HG02840 (cell line): ENCODE measurements around the gene CSRP1.

ENCODE experiments used
- ATAC-seq: cut with Tn5 transposase; IDR thresholded peaks from one replicate; pipeline ENCODE4 v1.9.1; 2021; ENCODE audit warnings: mild to moderate bottlenecking, moderate library complexity, moderate number of reproducible peaks; ENCODE audit not compliant: unreplicated experiment, low FRiP score

CSRP1 gene

DNA sequence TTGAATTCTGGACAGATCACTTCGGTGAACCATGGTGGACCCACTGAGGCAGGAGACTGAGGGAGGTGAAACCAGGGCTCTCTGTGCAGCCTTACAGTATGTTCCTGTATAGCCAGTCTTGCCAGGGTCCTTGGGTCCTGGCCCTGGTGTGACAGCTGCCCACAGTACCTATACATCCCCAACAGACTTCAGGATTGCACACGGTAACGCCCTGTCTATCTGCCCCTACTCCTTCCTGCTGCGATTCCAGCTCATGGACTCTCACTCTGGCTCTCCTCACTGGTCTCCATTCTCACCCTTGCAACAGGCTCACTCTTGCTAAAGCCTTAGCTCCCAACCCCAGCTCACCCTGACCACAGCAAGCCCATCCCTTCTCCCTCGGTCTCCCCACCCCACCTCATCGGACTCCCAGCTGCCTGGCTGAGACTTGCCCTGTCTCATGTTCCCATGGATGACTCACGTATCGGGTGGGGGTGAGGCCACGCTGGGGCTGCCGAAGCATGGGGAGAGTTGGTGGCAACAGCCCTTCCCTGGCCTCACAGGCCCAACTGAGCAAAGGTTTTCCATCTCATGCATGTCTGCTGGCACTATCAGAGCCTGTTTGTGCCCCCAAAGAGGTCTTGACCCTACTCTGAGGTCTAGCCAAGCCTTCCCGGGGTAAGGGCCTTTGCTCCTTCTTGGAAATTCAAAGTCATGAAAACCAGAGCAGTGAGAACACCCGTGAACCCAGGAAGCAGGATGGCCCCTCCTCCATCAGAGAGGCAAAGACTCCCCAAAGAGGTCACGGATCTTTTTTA is 45.1 kb downstream of the CSRP1 start:
- no peak for ATAC-seq

GRCh38 chr1:201460814-201461644 is 45.9 kb downstream of the CSRP1 start:
- no peak for ATAC-seq

GRCh38 chr1:201459775-201460174 is 47.1 kb downstream of the CSRP1 start:
- no peak for ATAC-seq

GRCh38 chr1:201459052-201459451 is 47.9 kb downstream of the CSRP1 start:
- no peak for ATAC-seq

- ATAC-seq = no peak
These were observed 49.4 kb downstream of the CSRP1 start for GRCh38 chr1:201457508-201457960.

GRCh38 chr1:201456499-201457309 is 50.2 kb downstream of the CSRP1 start:
- ATAC-seq = no peak

DNA sequence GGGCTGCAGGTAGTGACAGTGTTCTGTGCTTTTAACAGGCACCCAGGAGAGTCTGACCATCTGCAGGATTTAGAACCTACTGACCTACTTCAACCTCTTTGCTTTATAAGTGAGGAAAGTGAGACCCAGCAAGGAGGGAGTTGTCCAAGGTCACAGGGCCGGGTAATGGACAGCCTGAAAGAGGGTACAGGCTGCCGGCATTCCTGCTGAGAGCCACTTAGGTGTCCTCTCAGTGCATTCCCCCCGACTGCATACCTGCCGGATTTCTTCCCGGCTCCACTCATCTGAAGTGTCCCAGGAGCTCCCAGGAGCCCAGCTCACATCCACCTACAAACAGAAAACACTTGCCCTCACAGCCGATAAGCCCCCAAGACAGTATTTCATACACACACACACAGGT is 51.8 kb downstream of the CSRP1 start:
- ATAC-seq = no peak

- no peak for ATAC-seq
These were observed 52.3 kb downstream of the CSRP1 start for GRCh38 chr1:201454608-201455007.

GRCh38 chr1:201452866-201453265 is 54.1 kb downstream of the CSRP1 start:
- ATAC-seq = no peak

DNA sequence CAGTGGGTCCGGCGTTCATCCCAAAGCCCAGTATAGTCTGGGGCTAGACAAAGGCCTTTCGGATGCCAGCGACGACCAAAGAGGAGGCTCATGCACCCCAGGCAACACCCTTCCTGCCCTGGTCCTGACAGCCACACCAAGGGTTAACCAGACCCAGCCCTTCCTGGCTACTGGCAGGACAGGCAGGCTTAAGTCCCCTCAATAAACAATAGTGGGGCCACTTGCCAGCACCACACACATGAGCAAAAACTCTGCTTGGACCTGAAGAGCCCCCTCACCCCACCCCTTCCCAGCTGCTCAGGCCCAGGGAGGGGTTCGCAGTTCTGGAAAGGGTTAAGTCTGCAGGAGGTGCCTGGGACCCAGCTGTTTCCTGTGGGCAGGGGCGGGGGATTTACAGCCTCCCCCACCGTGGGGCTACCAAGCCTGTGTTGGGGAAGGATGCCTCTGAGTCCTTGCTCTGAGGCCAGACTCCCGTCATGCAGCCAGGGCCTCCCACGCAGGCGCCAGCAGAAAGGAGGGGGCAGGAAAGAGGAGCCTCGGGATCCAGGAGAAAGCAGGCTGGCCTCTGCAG is 56.1 kb downstream of the CSRP1 start:
- no peak for ATAC-seq

GRCh38 chr1:201448990-201449389 is 57.9 kb downstream of the CSRP1 start:
- no peak for ATAC-seq

GRCh38 chr1:201447903-201448871 is 58.7 kb downstream of the CSRP1 start:
- ATAC-seq = no peak

DNA sequence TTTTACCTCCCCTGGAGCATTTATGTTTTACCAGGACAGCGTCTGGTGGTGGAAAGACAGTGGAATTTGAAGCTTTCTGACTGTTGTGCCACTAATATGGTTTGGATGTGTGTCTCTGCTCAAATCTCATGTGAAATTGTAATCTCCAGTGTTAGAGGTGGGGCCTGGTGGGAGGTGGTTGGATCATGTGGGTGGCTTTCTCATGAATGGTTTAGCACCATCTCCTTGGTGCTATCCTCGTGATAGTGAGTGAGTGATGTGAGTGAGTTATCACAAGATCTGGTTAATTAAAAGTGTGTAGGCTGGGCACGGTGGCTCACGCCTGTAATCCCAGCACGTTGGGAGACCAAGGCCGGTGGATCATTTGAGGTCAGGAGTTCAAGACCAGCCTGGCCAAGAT is 61.6 kb downstream of the CSRP1 start:
- ATAC-seq = no peak

DNA sequence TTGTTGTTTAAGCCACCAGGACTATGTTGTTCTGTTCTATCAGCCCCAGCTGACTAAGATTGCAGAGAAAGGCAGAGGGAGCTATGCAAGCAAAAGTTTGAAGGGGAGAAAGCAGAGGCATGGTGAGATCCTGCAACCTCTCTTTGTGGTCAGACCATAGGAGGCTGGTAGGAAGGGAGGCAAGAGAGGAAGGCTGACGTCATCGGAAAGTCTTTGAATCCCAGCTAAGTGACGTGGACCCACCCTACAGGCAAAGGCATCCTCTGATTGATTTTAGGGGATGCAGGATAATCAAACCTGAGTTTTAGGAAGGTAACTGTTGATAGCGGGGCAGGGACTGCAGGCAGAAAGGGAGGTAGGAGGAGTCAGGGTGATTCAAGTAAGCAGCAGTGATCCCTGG is 62.1 kb downstream of the CSRP1 start:
- no peak for ATAC-seq

- no peak for ATAC-seq
These were observed 63.2 kb downstream of the CSRP1 start for GRCh38 chr1:201443747-201444146.

DNA sequence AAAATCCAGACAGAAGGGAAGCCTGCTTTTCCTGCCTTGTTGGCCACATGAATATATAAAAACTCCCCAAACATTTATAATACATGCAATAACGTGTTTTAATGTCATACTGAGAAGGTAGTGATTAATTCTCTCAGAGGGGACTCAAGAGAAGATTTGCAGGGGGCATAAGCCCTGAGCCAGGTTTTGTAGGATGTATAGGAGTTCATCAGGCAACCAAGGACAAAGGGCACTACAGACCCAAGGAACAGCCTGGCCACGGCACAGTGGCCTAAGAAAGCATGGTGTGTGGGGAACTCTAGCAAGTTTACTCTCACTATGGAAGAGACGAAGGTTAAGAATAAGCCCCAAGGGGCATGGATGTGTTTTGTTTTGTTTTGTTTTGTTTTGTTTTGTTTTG is 70.0 kb downstream of the CSRP1 start:
- ATAC-seq = no peak

DNA sequence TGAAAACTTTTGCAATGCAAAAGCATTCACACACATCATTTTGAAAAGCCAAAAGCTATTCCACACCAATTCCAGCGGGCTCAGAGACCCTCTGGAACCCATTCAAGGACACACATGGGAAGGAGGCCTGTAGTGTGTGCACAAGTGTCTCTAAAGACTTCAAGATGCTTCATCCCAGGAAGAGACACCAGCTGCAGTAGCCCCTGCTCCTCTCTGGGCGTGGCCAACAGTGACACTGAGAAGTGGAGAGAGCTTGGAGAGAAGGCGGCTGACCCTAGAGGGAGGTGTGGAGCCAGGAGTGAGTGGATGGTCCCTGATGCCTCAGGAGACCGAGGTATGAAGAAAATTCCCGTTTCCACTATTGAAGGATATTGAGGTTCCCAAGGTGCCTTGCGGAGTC is 70.5 kb downstream of the CSRP1 start:
- ATAC-seq = no peak

DNA sequence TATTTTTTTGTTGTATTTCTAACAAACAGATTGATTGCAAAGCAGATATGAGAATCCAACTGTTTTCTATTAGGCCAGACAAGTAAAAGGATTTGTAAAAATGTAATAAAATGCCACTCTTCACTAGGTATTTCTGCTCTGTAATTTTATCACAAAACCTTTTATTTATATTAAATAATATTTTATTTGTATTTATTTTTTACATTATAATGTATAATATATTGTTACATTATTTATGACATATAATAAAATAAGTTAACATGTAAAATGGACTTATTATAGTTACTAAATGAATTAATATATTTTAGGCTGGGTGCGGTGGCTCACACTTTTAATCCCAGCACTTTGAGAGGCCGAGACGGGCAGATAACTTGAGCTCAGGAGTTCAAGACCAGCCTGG is 72.7 kb downstream of the CSRP1 start:
- no peak for ATAC-seq

GRCh38 chr1:201433609-201434008 is 73.3 kb downstream of the CSRP1 start:
- ATAC-seq = no peak
